Gastrocnemius medialis (tissue), 4 donors: Measurements from ENCODE around the gene MGST3. TPM values are rescaled to one million over a fixed set of nuclear protein-coding genes. Genes with fewer than 3 reads are reported as not detected.
A peak's percentile ranks its signal among the peaks of the same experiment; 100 is the strongest.

Source experiments
- ATAC-seq, 2 donors: fragments of 150-250 bp; one replicate each; pipeline ENCODE4 v1.9.1; 2016
- DNase-seq, 2 donors: peaks; one replicate each; pipeline ENCODE4 v3.0.0-alpha.2; 2019
- H3K27ac ChIP-seq, 4 donors: fragments of 200-600 bp; sonication (generic); 1 replicate in 1 of 4; 2 replicates in 3 of 4; pipeline ENCODE4 v1.5.1; 2016 to 2018; ENCODE audit warnings: mild to moderate bottlenecking in 2 of 4, moderate library complexity in 1 of 4
- H3K27me3 ChIP-seq, 3 donors: fragments of 200-600 bp; sonication (generic) in 2 of 3; 1 replicate in 1 of 3; 2 replicates in 2 of 3; pipeline versions ENCODE4 v1.5.1 to v1.6.0; 2016 to 2019; ENCODE audit warnings: mild to moderate bottlenecking in 1 of 3, moderate library complexity in 1 of 3
- H3K36me3 ChIP-seq, 2 donors: fragments of 200-600 bp; sonication (generic) in 1 of 2; one replicate each; pipeline ENCODE4 v1.5.1; 2017 to 2018
- H3K4me1 ChIP-seq, 2 donors: fragments of 200-600 bp; sonication (generic) in 1 of 2; one replicate each; pipeline ENCODE4 v1.5.1; 2016 to 2017; ENCODE audit warnings: mild to moderate bottlenecking in 2 of 2
- H3K4me3 ChIP-seq, 4 donors: fragments of 200-600 bp; sonication (generic) in 3 of 4; 1 replicate in 1 of 4; 2 replicates in 3 of 4; pipeline ENCODE4 v1.5.1; 2016 to 2019; ENCODE audit warnings: mild to moderate bottlenecking in 2 of 4
- H3K9me3 ChIP-seq, 3 donors: fragments of 200-600 bp; sonication (generic) in 2 of 3; 1 replicate in 1 of 3; 2 replicates in 2 of 3; pipeline ENCODE4 v1.5.1; 2016 to 2019
- POLR2A ChIP-seq, 2 donors: fragments of 450-650 bp; IDR thresholded peaks; one replicate each; pipeline ENCODE4 v1.6.1; 2017; ENCODE audit warnings: antibody characterized with exemption in 2 of 2, mild to moderate bottlenecking in 2 of 2, moderate library complexity in 2 of 2
- in situ Hi-C, 4 donors: fragments of 200-750 bp; cut with MboI; loops; one replicate each; pipeline versions ENCODE4 v1.15.0 to v1.8.0; 2017; ENCODE audit warnings: low sequenced_read_pairs in 4 of 4
- intact Hi-C: fragments of 100-400 bp; cut with DNase I; formaldehyde crosslinking; loops from one replicate; pipeline ENCODE4 v1.15.1; 2023; ENCODE audit warnings: low total_unique reads
- total RNA-seq, 4 donors: library from RNA; depleted of rRNA; stranded (reverse); fragments of >200 nt; gene quantifications; one replicate each; pipeline versions ENCODE4 v1.1.0 to v1.2.3, GENCODE V29; 2016
- TF ChIP-seq, protein P1 (sequence below), 5 experiments: fragments of 450-650 bp in 3 of 5; fragments of 200-600 bp in 2 of 5; sonication (generic) in 2 of 5; IDR thresholded peaks in 4 of 5; conservative IDR thresholded peaks in 1 of 5; 1 replicate in 4 of 5; 2 replicates in 1 of 5; pipeline ENCODE4 v1.5.1; 2016 to 2019; ENCODE audit warnings: antibody characterized with exemption in 5 of 5, mild to moderate bottlenecking in 3 of 5, moderate library complexity in 3 of 5

Gene MGST3
- total RNA-seq, 4 donors from 2014 or later = 101 to 275 (median 202) TPM

DNA sequence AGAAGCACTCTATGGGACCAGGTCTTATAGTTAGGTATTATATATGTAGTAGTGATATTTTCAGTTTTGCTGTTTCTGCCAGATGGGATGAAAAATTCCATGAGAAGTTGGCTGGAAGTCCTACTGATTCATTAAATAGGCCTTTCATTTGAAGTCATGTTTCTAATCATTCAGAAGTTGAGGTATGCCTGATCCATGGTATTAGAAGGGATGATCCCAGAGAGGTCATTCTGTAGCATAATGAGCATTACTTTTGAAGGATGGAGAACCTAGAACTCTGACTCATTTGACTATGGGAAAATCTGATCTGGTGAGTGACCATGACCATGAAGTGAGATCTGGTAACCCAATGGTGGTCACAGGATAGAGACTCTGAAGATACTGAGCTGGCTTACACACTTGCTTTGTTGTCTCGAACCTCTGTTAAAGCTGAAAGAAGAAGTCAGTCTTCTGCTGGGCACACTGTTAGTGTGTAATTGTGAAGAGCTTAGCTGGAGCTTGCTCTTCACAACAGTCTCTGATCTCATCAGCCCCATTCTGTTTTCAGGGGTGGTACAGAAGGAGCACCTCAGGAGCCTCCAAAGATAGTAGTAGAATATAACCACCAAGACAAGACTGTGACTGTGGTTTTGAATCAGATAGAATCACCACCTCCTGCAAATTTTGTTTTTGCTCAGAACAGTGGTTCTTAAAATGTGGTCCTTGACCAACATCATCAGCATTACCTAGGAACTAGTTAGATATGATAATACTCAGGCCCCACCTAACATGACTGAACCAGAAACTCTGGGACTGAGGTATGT is 9.0 kb downstream of the MGST3 start:
- in situ Hi-C loops = loop anchor here in 2 of 4 donors (10.0 to 25.0 kb wide), 2 partner anchors 55 to 522 kb away; partner anchors contain the start of genes ALDH9A1 (in 1 of the 2) and FAM78B (in 1 of the 2)
- Histone ChIP-seq H3K27ac (peak overlapping the region in 3 of 4 donors; percentile 8 to 34 (median 19)), H3K4me1 (peaks cover 58 to 79% of the 10 kb centered on the region in 2 donors), H3K4me3 (no peak overlapping the region), H3K36me3 (peaks cover 0 to 6% of the 10 kb centered on the region in 2 donors), H3K9me3 (no peaks in the 10 kb centered on the region), H3K27me3 (no peaks in the 10 kb centered on the region)
- ATAC-seq (no peak), DNase-seq (no peak)
- intact Hi-C loops = no loop called here
- TF ChIP-seq, protein P1, sequence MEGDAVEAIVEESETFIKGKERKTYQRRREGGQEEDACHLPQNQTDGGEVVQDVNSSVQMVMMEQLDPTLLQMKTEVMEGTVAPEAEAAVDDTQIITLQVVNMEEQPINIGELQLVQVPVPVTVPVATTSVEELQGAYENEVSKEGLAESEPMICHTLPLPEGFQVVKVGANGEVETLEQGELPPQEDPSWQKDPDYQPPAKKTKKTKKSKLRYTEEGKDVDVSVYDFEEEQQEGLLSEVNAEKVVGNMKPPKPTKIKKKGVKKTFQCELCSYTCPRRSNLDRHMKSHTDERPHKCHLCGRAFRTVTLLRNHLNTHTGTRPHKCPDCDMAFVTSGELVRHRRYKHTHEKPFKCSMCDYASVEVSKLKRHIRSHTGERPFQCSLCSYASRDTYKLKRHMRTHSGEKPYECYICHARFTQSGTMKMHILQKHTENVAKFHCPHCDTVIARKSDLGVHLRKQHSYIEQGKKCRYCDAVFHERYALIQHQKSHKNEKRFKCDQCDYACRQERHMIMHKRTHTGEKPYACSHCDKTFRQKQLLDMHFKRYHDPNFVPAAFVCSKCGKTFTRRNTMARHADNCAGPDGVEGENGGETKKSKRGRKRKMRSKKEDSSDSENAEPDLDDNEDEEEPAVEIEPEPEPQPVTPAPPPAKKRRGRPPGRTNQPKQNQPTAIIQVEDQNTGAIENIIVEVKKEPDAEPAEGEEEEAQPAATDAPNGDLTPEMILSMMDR (IDR thresholded peaks at IDR 0.05 in 4 of 5, conservative IDR thresholded peaks at IDR 0.05 in 1 of 5) = no peak
- no peak for TF ChIP-seq POLR2A (IDR thresholded peaks at IDR 0.05)

DNA sequence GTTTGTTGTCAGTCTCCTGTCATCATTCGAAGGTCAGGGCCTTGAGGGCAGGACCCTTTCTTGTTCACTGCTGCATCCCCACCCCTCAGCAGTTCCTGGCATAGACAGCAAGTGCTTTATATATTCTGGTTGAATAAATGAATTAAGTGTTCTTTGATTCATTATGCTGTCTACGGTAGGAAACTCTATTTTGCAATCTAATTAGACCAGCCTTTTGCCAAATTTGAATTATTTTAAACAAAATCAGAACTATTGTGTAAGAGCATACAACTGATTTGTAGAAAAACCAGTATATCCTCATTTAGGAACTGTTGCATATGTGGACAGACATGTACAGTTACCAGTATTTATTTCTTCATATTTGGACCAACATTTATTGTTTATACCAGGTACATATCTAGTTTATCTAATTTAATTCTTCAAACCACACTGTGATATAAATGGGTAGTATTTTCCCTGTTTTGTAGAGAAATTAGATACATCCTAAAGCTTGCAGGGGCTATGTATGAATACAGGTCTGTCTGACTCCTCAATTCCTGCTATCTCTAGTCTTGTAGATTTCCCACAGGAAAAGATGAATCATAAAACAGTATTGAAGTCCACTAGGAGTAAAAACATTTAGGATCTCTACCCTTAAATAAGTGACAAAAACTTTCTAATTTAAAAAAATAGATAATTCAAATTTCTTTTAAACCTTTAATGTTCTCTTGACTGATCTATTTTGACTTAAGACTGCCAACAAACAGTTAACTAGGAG is 10.4 kb downstream of the MGST3 start:
- DNase-seq = no peak
- no peak overlapping the region for H3K4me3 ChIP-seq
- intact Hi-C loops = no loop called here
- H3K36me3 ChIP-seq = no peaks in the 10 kb centered on the region
- no peak for ATAC-seq
- H3K27me3 ChIP-seq = no peaks in the 10 kb centered on the region
- H3K9me3 ChIP-seq = no peaks in the 10 kb centered on the region
- peaks cover 57 to 79% of the 10 kb centered on the region in 2 donors for H3K4me1 ChIP-seq
- TF ChIP-seq POLR2A (IDR thresholded peaks at IDR 0.05) = no peak
- TF ChIP-seq, protein P1 (IDR thresholded peaks at IDR 0.05 in 4 of 5, conservative IDR thresholded peaks at IDR 0.05 in 1 of 5) = no peak
- peak overlapping the region in 3 of 4 donors; percentile 8 to 35 (median 34) for H3K27ac ChIP-seq
- in situ Hi-C loops = loop anchor here in 1 of 4 donors (25.0 kb wide), 1 partner anchor 521 kb away; the partner anchor contains the start of gene FAM78B

DNA sequence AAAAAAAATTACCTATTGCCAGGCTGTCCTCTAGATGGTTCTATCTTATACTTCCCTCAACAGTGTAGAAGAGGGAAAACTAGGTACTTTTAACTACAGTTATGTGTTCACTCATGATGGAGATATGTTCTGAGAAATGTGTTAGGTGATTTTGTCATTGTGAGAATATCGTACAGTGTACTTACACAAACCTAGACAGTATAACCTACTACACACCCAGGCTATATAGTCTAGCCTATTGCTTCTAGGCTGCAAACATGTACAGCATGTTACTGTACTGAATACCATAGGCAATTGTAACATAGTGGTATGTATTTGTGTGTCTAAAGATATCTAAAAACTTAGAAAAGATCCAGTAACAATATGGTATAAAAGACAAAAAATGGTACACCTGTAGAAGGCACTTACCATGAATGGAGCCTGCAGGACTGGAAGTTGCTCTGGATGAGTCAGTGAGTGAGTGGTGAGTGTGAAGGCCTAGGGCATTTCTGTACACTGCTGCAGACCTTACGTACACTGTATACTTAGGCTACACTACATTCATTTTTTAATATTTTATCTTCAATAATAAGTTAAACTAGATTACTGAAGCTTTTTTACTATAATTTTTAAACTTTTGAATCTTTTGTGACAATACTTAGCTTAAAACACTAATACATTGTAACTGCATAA is 13.2 kb downstream of the MGST3 start:
- intact Hi-C loops = no loop called here
- no peak for ATAC-seq
- no peaks in the 10 kb centered on the region for H3K27me3 ChIP-seq
- peaks cover 50 to 70% of the 10 kb centered on the region in 2 donors for H3K4me1 ChIP-seq
- H3K27ac ChIP-seq = no peak overlapping the region
- no peak overlapping the region for H3K4me3 ChIP-seq
- in situ Hi-C loops = loop anchor here in 1 of 4 donors (25.0 kb wide), 1 partner anchor 518 kb away; the partner anchor contains the start of gene FAM78B
- H3K9me3 ChIP-seq = no peaks in the 10 kb centered on the region
- no peak for TF ChIP-seq POLR2A (IDR thresholded peaks at IDR 0.05)
- no peak for DNase-seq
- H3K36me3 ChIP-seq = peaks cover 0 to 6% of the 10 kb centered on the region in 2 donors

DNA sequence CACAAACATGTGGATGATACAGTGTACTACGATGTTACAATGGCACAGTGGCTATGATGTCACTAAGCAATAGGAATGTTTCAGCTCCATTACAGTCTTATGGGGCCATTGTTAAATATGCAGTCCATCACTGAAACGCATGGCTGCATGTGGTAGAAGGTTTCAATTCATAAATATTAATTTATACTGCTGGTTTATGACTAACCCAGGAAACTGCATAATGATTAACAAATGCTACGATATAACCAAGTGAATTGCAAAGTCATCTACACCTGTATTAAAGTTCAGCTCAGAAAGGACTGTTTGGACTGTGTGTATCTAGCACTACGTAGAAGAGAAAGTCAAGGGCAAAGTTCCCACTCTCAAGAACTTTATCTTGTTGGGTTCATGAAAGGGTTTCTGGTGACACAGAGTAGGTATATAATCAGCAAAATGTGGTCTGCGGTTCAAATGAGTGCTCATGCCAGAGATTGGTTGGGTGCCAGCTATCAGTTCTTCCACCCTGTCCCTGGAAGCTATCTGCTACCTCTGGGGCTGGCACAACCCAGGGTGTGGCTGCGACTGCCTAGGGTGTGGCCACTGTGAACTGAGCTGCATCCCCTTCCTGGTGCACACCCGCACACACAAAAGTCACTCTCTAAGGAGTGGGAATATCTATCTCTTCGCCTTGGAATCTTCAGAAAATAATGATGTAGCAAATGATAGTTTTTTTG is 14.8 kb downstream of the MGST3 start:
- no peaks in the 10 kb centered on the region for H3K27me3 ChIP-seq
- H3K27ac ChIP-seq = peak overlapping the region in 3 of 4 donors; percentile 7 to 38 (median 25)
- peaks cover 46 to 56% of the 10 kb centered on the region in 2 donors for H3K4me1 ChIP-seq
- no peaks in the 10 kb centered on the region for H3K9me3 ChIP-seq
- peaks cover 0 to 11% of the 10 kb centered on the region in 2 donors for H3K36me3 ChIP-seq
- no peak overlapping the region for H3K4me3 ChIP-seq
- intact Hi-C loops (no loop called here), in situ Hi-C loops (loop anchor here in 1 of 4 donors (25.0 kb wide), 1 partner anchor 516 kb away; the partner anchor contains the start of gene FAM78B)
- TF ChIP-seq, protein P1 (IDR thresholded peaks at IDR 0.05 in 4 of 5, conservative IDR thresholded peaks at IDR 0.05 in 1 of 5) = no peak
- no peak for TF ChIP-seq POLR2A (IDR thresholded peaks at IDR 0.05)
- DNase-seq (peak in 1 of 2 donors; percentile 32), ATAC-seq (peak in 1 of 2 donors; percentile 53)
